ENCODE data around the gene PRR5L. TPM values are rescaled to one million over a fixed set of nuclear protein-coding genes. Genes with fewer than 3 reads are reported as not detected.

The PRR5L gene
- total RNA-seq, 1 experiment from 2014 or later, result 1.2 TPM

DNA sequence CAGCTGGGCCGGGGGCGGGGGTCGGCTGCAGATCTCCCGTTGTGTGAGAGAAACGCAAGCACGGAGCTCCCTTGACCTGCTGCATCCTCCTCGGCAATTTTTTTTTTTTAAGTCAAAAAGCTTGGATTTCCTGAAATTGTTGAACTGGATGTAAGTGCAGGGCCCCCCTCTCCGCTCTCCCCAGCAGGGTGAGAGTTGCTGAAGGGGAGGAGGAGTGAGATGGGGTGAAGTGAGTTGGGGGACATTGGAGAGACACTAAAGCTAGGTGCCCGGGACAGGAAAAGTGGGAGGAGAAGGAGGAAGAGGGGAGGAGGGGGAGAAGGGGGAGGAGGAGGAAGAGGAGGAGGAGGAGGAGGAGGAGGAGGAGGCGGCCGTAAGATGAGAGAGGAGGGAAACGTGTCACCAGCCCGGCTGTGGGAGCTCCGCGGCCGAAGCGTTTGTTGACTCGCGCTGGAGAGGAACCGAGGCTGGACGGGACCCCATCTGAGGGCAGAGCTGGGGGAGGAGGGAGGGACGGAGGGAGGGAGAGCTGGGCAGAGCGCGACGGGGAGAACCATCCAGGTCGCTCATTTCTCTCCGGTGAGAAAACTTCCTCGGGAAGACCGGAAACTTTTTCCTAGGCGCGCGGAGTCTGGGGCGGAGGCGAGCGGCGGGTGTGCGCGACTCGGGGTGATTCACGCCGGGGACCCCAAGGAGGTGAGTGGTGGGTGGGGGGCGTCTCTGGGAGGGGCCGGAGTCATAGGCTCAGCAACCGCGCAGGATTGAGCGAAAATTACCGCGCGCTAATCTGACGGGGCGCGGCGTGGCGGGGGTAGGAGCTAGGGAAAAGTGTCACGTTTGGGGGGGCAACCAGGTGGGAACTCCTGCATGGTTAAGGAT is 80.2 kb downstream of the PRR5L start:
- no TSS peak for BruUV-seq (replicated peaks)
- no peak for DNase-seq
- TF ChIP-seq, protein P1, sequence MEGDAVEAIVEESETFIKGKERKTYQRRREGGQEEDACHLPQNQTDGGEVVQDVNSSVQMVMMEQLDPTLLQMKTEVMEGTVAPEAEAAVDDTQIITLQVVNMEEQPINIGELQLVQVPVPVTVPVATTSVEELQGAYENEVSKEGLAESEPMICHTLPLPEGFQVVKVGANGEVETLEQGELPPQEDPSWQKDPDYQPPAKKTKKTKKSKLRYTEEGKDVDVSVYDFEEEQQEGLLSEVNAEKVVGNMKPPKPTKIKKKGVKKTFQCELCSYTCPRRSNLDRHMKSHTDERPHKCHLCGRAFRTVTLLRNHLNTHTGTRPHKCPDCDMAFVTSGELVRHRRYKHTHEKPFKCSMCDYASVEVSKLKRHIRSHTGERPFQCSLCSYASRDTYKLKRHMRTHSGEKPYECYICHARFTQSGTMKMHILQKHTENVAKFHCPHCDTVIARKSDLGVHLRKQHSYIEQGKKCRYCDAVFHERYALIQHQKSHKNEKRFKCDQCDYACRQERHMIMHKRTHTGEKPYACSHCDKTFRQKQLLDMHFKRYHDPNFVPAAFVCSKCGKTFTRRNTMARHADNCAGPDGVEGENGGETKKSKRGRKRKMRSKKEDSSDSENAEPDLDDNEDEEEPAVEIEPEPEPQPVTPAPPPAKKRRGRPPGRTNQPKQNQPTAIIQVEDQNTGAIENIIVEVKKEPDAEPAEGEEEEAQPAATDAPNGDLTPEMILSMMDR (IDR thresholded peaks at IDR 0.05; ENCODE audit: unreplicated experiment), result no peak
- Mint-ChIP-seq H3K4me3 (ENCODE audit: low read depth, unreplicated experiment) (peak overlapping the region; percentile 65), H3K4me1 (ENCODE audit: low read depth, unreplicated experiment) (peaks cover 26% of the 10 kb centered on the region), H3K36me3 (ENCODE audit: insufficient read depth, unreplicated experiment) (no peaks in the 10 kb centered on the region), H3K27me3 (ENCODE audit: unreplicated experiment) (peaks cover 54% of the 10 kb centered on the region), H3K27ac (ENCODE audit: unreplicated experiment) (no peak overlapping the region), H3K9me3 (ENCODE audit: low read depth, unreplicated experiment) (no peaks in the 10 kb centered on the region)
- intact Hi-C loops (cut with micrococcal nuclease; ENCODE audit: unreplicated experiment), result no loop called here
- CTCF ChIA-PET, result interaction anchor here (1.3 kb wide), 1 partner anchor 76 kb away, joined by 3 read pairs; no protein-coding TSS in a partner anchor

DNA sequence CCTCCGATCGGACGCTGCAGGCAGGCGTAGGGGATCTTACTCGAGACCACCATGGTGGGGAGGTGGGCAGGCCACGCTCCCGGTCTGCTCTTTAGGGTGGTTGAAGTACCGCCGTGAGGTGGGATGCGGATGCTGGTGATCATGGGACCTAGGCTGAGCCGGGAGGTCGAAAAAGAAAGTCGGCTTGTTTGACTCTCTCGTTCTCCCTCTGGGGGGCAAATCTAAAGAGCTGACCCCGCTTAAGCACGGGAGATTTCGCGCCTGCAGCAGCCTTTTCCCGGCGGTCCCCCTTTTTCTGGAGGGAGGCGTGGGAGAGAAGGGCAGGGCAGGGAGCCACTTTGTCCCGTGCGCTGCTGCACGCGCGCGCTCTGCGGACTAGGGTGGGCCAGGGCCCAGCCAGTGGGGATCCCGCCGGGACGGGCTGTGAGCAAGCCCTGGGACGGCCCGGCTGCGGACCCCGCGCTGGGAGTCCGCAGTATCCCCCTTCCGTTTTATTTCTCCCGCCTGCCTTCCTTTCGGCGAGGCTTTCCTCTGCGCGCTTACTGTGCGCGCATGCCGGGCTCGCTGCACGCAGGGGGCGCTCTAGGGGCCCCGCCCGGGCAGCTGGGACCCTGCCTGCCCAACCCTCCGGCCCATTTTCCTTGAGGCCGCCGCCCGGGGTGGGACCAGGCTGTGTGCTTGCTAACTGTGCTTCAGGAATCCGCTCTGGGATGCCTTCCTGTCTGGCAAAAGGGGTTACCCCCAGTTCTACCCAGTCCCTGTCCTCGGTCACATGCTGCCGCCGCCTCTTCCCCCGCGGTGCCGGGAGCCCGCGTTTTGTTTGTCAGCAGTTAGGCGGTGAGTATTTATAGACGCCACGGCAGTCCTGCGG is 81.0 kb downstream of the PRR5L start:
- Mint-ChIP-seq H3K4me1 (ENCODE audit: low read depth, unreplicated experiment) (peaks cover 25% of the 10 kb centered on the region), H3K36me3 (ENCODE audit: insufficient read depth, unreplicated experiment) (no peaks in the 10 kb centered on the region), H3K27ac (ENCODE audit: unreplicated experiment) (no peak overlapping the region), H3K4me3 (ENCODE audit: low read depth, unreplicated experiment) (peak overlapping the region; percentile 65), H3K9me3 (ENCODE audit: low read depth, unreplicated experiment) (no peaks in the 10 kb centered on the region), H3K27me3 (ENCODE audit: unreplicated experiment) (peaks cover 59% of the 10 kb centered on the region)
- DNase-seq, result peak; percentile 56
- intact Hi-C loops (cut with micrococcal nuclease; ENCODE audit: unreplicated experiment), result no loop called here
- CTCF ChIA-PET, result interaction anchor here (1.3 kb wide), 2 partner anchors 11 to 76 kb away, joined by 3 to 4 read pairs; no protein-coding TSS in a partner anchor
- BruUV-seq (replicated peaks), result no TSS peak
- TF ChIP-seq, protein P1 (IDR thresholded peaks at IDR 0.05; ENCODE audit: unreplicated experiment), result no peak

DNA sequence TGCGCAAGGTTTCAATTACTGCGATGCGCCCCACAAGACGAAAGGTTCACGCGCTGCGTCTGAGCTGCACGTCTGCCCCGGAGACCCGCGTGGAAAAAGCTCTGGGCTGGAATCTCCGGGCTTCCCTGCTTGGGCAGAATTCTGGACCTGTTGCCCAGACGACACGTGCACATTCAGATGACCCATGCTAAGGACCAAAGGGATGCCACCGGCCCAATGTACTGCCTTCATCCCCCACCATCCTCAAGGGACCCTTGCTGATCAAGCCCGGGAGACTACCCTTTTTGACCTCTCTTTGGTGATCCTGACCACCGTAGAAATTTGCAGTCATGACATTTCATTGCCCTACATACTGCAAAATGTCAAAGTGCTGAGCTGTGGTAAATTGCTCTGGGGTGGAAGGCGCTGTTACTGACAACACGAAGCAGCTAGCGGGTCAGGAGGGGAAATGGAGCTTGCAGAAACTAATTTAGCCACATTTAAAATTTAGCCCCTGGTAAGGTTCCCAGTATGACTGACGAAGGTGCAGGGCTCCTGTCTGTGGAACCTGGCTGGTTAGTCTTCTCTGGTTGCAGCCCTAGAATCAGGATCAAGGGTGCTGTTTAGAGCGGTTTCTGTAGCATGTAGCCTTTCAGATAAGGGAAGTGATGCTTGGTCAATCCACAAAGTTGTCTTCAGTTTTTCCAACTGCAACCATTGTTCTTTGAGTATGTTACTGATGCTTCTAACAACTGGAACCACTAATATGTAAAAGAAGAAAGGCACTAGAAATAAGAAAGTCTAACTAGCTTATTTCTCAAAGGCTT is 81.9 kb downstream of the PRR5L start:
- Mint-ChIP-seq H3K27ac (ENCODE audit: unreplicated experiment) (no peak overlapping the region), H3K9me3 (ENCODE audit: low read depth, unreplicated experiment) (no peaks in the 10 kb centered on the region), H3K4me3 (ENCODE audit: low read depth, unreplicated experiment) (peak overlapping the region; percentile 65), H3K27me3 (ENCODE audit: unreplicated experiment) (peaks cover 59% of the 10 kb centered on the region), H3K36me3 (ENCODE audit: insufficient read depth, unreplicated experiment) (no peaks in the 10 kb centered on the region), H3K4me1 (ENCODE audit: low read depth, unreplicated experiment) (peaks cover 16% of the 10 kb centered on the region)
- no peak for DNase-seq
- no TSS peak for BruUV-seq (replicated peaks)
- intact Hi-C loops (cut with micrococcal nuclease; ENCODE audit: unreplicated experiment), result no loop called here
- CTCF ChIA-PET, result interaction anchor here (1.3 kb wide), 1 partner anchor 10 kb away, joined by 4 read pairs; no protein-coding TSS in a partner anchor
- TF ChIP-seq, protein P1 (IDR thresholded peaks at IDR 0.05; ENCODE audit: unreplicated experiment), result no peak

- Mint-ChIP-seq H3K9me3 (ENCODE audit: low read depth, unreplicated experiment) (no peaks in the 10 kb centered on the region), H3K4me3 (ENCODE audit: low read depth, unreplicated experiment) (no peak overlapping the region), H3K27me3 (ENCODE audit: unreplicated experiment) (peaks cover 59% of the 10 kb centered on the region), H3K27ac (ENCODE audit: unreplicated experiment) (no peak overlapping the region), H3K36me3 (ENCODE audit: insufficient read depth, unreplicated experiment) (no peaks in the 10 kb centered on the region), H3K4me1 (ENCODE audit: low read depth, unreplicated experiment) (peaks cover 12% of the 10 kb centered on the region)
- intact Hi-C loops (cut with micrococcal nuclease; ENCODE audit: unreplicated experiment), result no loop called here
- BruUV-seq (replicated peaks), result no TSS peak
- no peak for DNase-seq
- CTCF ChIA-PET, result no interaction called here
- TF ChIP-seq, protein P1 (IDR thresholded peaks at IDR 0.05; ENCODE audit: unreplicated experiment), result no peak
Measured at GRCh38 chr11:36379653-36380052, 83.6 kb downstream of the PRR5L start.
